GM19397 (cell line): Measurements from ENCODE around the gene TROAP.
"Not testable (repeated sequence)": the region's sequence is repeated elsewhere in the genome, so short reads cannot be mapped to it uniquely, and the experiment has no call there.

Experiments
- ATAC-seq: cut with Tn5 transposase; IDR thresholded peaks from one replicate; pipeline ENCODE4 v1.9.1; 2021; ENCODE audit warnings: mild to moderate bottlenecking, moderate library complexity; ENCODE audit not compliant: unreplicated experiment

Gene TROAP

GRCh38 chr12:49366096-49366651 lies 43.1 kb downstream of the TROAP start:
- ATAC-seq, result no peak

GRCh38 chr12:49366652-49367380 lies 43.8 kb downstream of the TROAP start:
- ATAC-seq, result peak; percentile 73

- ATAC-seq, result no peak
Observed at GRCh38 chr12:49367381-49368239, 44.6 kb downstream of the TROAP start, which contains the start of gene SPATS2. Gene SPATS2 (plus strand): TSS chr12:49367462. CDS start chr12:49461013, 93,551 bp downstream.

- no peak for ATAC-seq
Observed at GRCh38 chr12:49368240-49368600, 45.2 kb downstream of the TROAP start.

- peak; percentile 25 for ATAC-seq
Observed at GRCh38 chr12:49369411-49370145, 46.5 kb downstream of the TROAP start.

GRCh38 chr12:49370539-49370938 lies 47.5 kb downstream of the TROAP start:
- ATAC-seq, result no peak

GRCh38 chr12:49375406-49375805 lies 52.4 kb downstream of the TROAP start:
- no peak for ATAC-seq

GRCh38 chr12:49377386-49377785 lies 54.3 kb downstream of the TROAP start:
- no peak for ATAC-seq

- not testable (repeated sequence) for ATAC-seq
Observed at GRCh38 chr12:49380184-49380583, 57.1 kb downstream of the TROAP start.
